Loucy (cell line): ENCODE measurements around the gene PLA2G12B.

ENCODE experiments used
- CTCF ChIP-seq: fragments of 200-600 bp; sonication (generic); conservative IDR thresholded peaks from 2 replicates; pipeline ENCODE4 v1.5.1; 2014; ENCODE audit warnings: mild to moderate bottlenecking, antibody characterized with exemption, low read length
- EZH2phosphoT487 ChIP-seq: fragments of 200-600 bp; IDR thresholded peaks from 2 replicates; pipeline ENCODE4 v1.6.1; 2018; ENCODE audit warnings: antibody characterized with exemption, mild to moderate bottlenecking, moderate library complexity, borderline replicate concordance

GRCh38 chr10:72980348-72980747 is 25.7 kb upstream of the PLA2G12B start:
- TF ChIP-seq CTCF (no peak), EZH2phosphoT487 (no peak)
